Omental fat pad (tissue), 4 donors: Measurements from ENCODE around the gene ADCY3. TPM values are rescaled to one million over a fixed set of nuclear protein-coding genes. Genes with fewer than 3 reads are reported as not detected.
A peak's percentile ranks its signal among the peaks of the same experiment; 100 is the strongest.

Experiments used
- ATAC-seq: fragments of 150-250 bp; one replicate; pipeline ENCODE4 v1.9.1; 2016; ENCODE audit warnings: mild to moderate bottlenecking, moderate library complexity; ENCODE audit not compliant: low FRiP score
- DNase-seq: peaks from one replicate; pipeline ENCODE4 v3.0.0-alpha.2; 2019; ENCODE audit warnings: low spot score
- CTCF ChIP-seq, 3 donors: fragments of 450-650 bp; IDR thresholded peaks; one replicate each; pipeline ENCODE4 v1.5.1; 2016 to 2017; ENCODE audit warnings: antibody characterized with exemption in 3 of 3, mild to moderate bottlenecking in 3 of 3, moderate library complexity in 2 of 3
- total RNA-seq, 4 donors: library from RNA; depleted of rRNA; stranded (reverse); fragments of >200 nt; gene quantifications; one replicate each; pipeline ENCODE4 v1.1.0, GENCODE V29; 2016

Gene ADCY3
- total RNA-seq, 4 donors from 2014 or later = 74.5 to 116 (median 95.1) TPM

DNA sequence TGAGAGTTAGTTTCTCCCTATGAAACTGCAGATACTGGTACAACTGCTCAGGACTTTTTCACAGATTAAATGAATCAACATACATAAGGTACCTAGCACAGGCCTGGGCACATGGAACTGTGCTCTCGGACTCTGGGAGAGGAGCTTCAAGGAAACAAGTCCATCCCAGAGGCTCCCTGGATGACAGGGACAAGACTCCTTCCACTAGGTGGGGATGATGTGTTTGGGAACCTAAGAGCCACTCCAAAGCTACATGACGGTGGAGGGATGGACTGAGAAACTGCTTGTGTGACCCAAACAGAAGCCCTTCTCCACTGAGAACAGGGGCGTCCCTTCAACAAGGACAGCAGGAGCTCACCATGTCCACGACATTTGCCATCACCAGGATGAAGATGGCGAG, 89.7 kb downstream of the ADCY3 start:
- no peak for TF ChIP-seq CTCF (IDR thresholded peaks at IDR 0.05)
- no peak for DNase-seq
- ATAC-seq = no peak

GRCh38 chr2:24828238-24828996, 91.6 kb downstream of the ADCY3 start:
- ATAC-seq (no peak), DNase-seq (no peak)
- TF ChIP-seq CTCF (IDR thresholded peaks at IDR 0.05) = no peak

DNA sequence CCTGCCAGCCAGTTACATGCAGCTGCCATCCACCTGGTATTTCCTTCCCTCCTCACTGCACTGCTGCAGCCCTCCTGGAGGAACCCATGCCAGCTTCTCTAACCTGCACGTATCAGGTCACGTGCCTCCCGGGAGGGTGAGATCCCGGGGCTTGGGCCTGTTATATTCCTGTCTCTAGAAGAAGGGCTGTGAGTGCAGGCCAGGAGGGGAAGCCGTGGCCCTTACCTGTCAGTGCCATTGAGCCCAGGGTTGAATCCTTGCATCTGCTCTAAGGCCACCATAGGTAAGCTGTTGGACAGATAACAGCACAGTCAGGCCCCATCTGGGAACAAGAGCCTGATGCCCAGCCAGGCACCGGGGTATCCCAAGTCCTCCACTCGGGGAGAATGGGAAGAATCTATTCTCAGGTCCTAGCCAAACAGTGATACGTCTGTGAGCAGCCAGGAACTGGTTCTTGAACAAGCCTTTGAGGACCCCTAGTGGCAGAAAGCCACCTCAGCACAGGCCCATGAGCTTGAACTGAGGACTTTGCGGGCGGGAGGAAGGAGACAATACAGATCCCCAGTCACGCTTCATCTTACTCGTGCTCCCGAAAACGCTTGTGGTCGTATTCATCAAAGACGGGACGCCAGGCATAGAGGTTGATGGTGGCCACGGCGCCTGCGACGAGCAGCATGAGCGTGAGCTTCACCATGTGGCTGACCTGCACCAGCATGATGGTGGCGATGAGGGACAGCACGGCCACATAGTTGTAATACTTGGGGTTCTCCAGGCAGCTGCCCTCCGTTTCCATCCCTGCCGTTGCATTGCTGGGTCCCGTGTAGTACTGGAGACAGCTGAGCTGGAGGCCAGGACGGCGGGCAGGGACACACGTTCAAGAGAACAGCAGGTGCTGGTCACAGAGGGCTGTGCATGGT, 92.5 kb downstream of the ADCY3 start:
- ATAC-seq (peak; percentile 66), DNase-seq (peak; percentile 51)
- peak in 1 of 3 donors; percentile 58 for TF ChIP-seq CTCF (IDR thresholded peaks at IDR 0.05)

DNA sequence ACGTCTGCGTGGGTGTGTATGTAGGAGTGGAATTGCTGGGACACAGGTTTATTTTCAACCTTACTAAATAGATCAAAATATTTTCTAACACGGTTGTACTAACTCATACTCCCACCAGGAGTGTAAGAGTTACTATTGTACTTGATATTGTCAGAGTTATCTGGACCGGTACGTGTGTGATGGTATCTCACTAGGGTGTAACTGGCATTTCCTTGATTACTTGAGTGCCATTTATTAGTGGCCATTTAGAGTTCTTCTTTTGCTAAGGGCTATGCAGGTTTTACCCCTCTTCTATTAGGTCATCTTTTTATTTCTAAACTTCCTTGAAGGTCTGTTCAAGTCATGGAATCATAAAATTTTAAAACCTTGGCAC, 93.3 kb downstream of the ADCY3 start:
- no peak for TF ChIP-seq CTCF (IDR thresholded peaks at IDR 0.05)
- no peak for DNase-seq
- ATAC-seq = no peak

- no peak for ATAC-seq
- TF ChIP-seq CTCF (IDR thresholded peaks at IDR 0.05) = no peak
- no peak for DNase-seq
Measured at GRCh38 chr2:24825883-24826772, 93.9 kb downstream of the ADCY3 start.

- no peak for ATAC-seq
- no peak for DNase-seq
- TF ChIP-seq CTCF (IDR thresholded peaks at IDR 0.05) = no peak
Measured at GRCh38 chr2:24824966-24825882, 94.8 kb downstream of the ADCY3 start.
